Measurements from ENCODE around the gene FYCO1.

The FYCO1 gene

DNA sequence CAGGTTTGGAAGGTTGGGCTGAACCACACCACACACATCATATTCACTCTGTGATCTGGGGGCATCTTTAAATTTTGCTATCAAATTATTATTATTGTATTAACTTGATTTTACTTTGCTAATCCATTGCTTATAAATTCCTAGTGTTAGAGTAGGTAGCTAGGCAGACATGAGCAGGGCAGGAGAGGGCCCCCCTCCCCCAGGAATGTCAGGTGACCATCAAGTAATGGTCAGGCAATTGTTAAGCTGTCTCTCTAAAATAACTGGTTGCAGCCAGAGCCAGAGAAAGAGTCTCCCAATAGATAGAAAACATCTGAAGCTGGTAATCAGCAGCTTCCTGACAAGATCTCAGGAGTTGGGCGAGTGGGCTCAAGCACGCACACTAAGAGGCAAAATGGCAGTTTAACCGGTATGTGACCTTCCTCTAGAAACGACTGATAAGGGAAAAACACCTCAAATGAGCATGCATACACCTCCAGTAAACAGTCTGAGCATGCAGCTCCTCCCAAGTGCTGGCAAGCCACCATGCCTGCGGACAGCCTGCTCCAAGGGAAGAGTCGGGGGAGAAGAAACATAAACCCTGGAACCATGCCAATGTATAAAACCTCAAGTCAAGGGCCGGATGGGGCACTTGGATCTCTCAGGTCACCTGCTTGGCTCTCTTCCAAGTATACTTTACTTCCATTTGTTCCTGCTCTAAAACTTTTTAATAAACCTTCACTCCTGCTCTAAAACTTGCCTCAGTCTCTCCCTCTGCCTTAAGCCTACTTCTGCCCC lies 55.4 kb downstream of the FYCO1 start:
- no peak for DNase-seq

DNA sequence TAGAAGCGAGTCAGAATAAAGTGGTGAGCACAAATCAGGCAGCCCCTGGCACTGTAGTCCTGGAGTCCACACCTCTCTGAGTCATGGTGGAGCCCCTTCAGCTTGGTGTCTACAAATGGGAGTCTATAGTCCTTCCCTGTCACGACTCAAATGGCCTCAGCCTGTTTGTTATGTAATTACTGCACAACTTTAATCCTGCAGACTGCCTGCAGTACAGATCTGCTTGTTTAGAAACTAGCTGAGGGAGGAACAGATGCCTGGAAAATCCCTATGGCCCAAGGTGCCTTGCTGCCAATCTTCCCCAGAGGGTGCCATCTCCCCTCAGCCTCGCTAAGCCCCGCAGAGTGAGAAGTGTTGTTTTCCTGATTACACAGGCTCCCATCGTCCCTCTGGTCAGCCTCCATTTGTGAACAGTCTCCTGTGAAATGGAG lies 56.3 kb downstream of the FYCO1 start:
- no peak for DNase-seq

DNA sequence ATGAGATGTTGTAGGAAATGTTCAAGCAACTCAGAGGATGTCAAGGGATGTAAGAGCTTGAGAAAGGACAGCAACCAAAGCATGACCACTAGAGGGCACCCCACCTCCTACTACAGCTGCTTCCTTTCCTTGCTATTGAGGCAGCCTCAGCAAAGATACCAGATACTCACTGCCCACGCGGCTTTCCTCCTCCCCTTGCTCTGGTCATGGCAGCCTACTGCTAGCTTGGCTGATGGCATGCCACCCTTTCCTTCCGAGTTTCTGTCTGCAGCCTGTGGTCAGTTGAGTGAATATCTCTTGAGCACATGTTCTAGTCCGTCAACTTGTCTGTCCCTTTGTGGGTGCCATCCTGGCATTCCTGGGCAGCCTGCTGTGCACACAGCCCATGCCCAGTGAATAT lies 56.8 kb downstream of the FYCO1 start:
- DNase-seq, result peak; percentile 38 to 83

DNA sequence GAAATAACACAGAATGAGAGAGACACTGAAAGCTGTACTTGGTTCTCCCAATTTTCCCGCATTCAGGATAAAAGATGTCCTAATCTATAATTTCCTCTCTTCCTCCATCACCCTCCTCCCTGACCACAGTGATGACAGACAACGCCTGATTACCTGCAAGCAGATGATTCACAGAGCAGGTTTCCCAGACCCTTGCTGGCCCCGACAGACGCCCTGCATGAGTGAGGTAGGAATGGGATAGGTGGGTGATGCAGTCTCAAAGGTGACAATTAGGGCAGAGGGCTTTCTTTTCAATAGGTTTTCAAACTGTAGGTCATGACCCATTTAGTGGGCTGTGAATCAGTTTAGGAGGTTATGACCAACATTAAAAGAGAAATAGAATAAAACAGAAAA lies 57.6 kb downstream of the FYCO1 start:
- DNase-seq, result no peak

DNA sequence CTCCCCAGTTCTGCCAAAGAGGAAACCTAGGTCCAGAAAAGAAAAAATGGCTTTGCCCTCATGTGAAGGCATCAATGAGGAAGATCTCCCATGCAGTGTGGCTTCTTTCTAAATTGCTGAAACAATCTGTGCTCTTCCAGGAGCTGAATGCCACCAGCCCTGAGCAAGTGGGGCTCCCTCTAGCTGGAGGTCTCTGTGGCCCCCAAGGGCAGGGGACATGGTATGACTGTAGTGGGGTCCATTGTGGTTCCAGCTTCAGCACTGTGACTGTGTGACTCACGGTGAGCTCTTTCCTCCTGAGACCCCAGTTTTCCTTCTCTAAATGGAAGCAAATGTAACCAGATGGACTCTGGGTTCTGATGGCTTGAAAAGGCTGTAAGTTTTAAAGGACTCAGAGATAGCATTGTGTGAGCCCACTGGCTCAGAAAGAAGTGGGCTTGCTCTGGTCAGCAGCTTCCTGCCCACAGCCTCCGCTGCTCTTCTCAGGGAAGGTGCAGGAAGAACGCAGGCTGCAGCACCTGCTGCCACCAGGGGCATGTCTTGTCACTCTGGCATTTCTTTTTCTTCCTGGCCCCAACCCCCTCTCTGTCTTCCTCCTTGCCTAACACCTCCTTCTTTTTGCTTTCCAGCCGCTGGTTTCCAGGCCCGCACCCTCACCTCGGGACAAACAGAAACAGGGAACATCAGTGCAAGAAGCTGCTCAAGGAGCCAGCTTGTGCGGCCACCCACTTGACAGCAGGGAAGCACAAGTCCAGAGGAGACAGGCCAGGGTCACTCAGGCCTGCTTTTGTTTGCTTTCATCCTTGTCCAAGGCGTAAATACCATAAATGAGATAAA lies 58.2 kb downstream of the FYCO1 start:
- DNase-seq, result no peak

DNA sequence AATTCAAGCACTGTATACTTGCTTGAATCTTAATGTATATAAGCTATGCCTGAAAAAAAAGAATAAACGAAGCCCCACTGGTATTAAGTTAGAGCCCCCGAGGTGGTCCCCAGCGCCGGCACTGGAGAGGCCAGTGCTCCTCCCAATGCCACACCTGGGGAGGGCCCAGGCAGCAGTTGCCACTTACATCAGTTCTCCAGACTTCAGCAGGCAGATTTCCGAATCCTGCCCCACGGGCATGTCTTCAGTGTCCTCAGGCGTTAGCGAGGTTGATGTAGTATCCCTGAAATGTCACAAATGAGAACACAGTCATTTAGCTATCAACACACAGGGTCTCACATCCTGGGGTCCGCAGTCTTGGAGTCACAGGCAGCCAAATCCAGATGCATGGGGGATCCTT lies 59.4 kb downstream of the FYCO1 start:
- DNase-seq, result no peak

DNA sequence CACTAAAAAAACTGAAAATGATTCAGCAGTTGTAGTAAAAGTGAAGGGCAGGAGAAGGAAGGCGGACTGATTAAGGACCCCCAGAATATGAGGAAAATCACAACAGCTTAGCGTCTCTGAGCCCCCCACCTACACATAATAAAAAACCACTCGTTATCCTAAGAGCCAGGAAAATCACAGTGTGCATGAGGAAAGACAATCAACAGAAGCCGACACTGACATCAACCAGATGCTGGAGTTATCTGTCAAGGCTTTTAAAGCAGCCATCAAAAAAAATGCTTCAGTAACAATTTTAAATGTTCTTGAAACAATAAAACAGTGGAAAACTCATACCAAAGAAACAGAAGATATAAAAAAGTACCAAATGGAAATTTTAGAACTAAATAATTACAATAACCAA lies 62.0 kb downstream of the FYCO1 start:
- DNase-seq, result no peak

DNA sequence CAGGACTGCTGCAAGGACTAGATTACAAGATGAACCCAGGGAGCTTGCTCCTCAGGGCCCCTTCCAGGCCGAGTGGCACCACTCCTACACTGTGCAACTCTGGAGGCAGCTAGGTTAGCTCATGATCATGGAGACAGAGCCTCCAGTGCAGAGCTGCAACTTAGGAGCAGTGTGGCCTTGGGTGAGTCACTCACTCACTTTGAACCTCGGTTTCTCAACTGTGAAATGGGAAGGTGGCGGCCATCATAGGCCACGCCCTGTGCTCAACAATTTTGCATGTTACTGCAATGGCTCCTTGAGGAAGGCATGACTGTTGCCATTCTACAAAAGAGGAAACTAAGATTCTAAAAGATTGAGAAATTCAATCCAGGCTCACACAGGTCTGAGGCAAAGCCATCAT lies 63.5 kb downstream of the FYCO1 start:
- DNase-seq, result no peak

DNA sequence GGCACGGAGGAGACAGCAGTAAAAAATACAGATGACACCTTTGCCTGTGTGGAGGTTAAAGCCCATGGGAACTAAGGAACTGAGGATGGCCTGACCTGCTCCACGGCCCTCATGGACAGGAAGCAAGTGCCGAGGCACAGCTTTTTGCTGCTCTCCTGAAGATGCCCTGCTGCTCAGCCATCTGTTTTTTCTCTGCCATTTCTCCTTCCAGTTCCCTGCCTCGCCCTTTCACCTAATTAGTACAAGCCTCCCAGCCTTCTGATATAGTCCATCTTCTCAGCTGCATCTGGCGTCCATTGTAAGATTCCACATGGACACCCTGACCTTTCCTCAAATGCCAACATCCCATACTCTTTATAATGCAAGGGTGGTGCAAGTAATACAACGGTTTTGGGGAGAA lies 64.1 kb downstream of the FYCO1 start:
- no peak for DNase-seq

DNA sequence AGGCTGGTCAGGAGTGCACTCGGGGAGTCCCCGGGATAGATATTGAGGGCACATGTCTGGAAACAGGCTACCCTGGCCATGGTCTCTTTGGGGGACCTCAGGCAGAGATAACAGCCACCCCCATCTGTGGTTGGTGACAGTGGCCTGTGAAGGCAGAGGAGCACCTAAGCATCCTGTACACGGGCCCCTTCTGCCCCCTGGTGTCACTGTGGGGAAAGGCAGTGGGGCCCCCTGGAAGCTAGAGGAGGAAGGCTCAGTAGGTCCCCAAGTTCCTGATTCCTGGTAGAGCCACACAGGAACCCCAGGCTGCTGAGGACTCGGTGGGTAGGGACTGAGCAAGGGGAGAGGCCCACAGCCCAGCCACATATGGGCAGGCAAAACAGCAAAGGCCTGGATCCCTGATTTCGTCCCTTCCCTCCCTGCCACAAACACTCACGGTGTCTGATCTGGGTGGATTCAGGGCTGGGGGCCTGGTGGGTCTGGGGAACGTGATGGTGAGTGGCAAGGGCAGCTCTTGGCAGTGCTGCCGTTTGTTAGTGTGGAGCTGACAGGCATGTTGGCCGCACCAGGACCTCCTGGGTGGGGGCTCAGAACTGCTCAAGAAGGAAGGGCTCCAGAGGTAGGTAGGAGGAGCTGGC lies 66.5 kb downstream of the FYCO1 start:
- peak in 1 of 2 donors; percentile 51 for DNase-seq

DNA sequence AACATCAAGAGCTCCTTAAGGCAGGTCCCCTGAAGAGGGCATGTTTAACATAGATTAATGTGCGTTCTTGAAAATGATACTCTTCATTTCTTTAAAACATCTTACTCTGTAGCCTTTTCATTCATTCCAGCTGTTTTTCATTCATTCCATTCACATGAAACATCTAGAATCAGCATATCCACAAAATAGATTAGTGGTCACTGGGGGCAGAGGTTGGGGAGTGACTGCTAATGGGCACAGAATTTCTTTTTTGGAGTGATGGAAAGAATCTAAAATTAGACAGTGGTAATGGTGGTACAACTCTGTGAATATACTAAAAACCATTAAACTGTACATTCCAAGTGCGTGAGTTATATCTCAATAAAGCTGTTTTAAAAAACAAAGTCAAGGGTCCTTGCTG lies 67.7 kb downstream of the FYCO1 start:
- DNase-seq, result no peak

DNA sequence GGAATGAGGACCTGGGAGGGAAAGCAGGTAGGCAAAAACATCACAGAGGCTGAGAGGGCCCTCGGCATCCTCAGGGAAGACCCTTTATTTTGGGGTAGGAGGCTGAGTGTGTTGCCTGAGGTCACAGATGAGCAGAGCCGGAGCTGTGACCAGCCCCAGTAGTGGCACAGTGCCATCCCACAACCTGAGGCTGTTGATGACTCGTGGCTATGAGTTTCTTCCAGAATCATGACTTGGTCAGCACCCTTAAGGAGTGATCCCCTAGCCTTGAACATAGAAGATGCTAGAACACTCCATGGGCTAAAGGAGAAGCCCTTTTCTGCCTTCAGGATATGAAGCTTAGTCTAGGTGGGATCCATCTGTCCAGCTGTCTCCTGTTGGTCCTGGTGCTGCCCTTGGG lies 71.9 kb downstream of the FYCO1 start:
- no peak for DNase-seq

DNA sequence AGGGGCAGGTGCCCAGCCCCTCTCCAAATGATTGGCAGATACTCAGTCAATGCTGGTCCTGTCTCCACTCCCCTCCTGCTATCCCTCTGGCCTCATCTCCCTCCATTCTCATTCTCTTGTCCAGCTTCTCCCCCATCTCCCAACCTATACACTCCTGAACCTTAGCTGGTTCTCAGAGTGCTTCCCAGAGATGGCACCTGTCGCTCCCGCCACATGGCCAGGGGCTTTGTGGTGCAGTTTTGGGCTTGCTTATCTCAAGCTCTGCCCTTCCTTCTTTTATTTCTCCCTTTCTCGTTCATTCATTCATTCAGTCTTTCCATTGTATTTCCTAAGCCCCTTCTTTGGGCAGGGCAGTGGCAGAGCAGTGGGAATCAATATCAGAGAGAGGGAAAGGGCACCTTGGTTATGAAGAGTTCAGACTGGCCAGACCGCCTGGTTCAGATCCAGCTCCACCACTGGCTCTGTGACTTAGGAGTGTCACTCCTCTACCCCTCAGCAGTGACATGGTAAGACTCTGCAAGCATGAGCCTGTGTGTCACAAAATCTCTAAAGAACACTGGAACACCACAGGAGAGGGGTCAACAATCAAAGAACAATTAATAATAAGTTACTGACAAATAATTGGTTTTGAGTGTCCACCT lies 72.6 kb downstream of the FYCO1 start:
- DNase-seq, result no peak

DNA sequence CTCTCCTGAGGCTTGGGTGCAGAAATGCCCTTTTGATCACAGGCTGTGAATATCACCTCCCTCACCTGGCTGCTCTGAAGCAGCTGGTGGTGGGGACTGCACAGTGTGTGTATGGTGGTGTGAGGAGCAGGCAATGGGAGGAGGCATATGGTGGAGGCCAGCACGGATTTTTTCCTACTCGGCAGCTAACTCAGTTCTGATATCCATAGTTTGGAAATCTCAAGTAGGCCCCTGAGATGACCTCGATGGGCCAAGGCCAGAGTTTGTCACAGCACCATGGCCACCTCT lies 73.6 kb downstream of the FYCO1 start:
- no peak for DNase-seq

DNA sequence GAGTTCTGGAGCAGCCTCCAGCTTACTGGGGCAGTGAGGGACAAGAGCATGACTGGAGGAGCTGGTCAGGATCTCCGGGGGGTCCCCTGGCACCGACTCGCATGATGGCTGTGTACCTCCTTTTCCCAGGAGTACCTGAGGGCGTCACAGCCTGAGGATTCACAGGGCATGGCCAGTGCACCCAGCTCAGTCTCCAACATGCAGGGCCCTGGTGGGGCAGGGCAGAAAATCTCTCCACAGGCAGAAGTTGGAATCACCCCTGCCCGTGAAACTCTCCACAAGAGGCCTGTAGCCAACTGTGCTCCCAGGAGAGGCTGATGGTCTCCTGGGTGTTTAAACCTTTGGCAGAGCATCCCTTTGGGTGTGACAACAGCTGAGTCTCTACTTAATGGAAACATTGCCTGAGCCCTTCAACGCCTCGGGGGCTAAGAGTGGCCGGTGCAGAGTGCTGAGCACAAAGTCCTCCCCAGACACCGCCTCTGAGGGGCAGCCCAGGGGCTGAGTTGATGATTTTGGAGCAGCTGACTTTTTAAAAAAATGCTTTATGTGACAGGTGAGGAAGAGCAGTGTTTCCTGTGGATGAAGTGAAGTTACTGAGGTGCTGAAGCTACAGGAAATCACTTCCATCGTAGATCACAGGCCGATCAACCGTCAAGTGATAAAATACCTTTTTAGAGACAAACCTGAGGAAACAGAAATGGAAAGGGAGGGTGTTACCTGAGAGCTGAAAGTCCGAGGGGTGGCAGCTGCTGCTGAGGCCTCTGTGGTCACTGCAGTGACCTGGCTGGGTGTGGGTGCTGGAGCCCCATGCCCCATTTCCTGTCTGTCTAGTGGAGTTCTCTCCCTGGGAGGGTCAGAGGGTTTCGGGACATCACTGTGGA lies 74.2 kb downstream of the FYCO1 start:
- DNase-seq, result no peak

DNA sequence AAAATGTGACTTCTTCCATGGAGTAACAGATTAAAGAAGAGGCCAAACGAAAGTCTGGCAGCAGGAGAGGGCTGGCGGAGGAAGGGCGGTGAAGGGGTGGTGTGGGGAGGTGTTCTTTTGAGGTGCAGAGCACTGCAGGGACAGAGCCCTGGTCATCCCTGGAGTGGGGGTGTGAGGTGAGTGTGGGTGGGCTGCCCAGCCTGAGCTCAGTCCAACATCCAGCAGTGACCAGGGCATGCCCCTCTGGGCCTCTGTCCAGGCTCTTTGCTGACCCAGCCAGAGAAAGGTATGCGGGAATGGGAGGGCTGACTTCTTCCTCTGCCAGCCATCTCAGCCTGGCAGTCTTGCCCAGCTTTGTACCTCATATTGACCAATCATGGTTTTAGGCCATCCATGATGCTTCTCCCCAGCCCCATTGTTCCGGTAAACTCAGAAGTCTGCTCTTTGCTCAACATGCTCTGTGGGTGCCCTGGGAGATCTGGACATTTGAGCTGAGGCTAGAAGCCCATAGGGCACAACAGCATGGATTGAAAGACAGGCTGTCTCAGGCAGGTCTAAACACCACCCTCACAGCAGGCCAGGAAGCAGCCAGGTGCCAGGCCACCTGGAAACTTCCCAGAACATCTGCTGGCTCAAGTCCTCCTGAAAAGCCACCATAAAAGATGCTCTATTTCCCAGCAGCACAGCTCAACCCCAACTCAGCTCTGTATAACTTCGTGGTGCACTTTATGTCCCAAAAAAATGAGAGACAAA lies 78.3 kb downstream of the FYCO1 start:
- DNase-seq, result no peak

DNA sequence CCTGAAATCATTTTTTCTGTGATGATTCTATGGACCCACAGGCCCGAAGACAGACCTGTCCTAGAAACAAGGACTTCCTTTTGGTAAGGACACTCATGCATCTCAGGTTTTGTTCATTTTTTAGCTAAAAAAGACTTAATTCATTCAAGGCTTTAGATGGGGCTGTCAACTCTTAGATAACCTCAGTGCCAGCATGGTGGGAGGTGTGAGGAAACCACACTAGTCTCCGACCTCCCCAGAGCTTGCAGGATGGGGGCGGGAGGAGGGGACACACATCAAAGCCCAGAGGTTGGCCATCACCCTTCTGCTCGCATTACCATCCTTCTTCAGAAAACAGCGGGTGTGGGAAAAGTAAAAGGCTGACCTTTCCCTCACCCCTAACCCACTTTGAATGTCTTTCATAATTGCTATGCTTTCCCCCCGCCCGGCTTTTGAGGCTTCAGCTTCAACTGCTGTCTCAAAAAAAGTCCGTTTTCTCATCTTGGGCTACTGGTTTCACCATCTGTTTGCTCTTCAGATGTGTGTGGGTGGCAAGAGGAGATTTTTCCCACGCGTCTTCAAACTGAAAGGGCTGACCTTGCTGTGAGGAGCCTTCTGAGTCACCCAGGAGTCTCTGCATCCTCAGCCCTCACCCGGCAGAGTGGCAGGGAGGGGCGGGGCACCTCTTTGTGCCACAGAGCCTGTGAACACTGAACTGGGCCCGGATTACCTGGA lies 79.9 kb downstream of the FYCO1 start:
- no peak for DNase-seq

DNA sequence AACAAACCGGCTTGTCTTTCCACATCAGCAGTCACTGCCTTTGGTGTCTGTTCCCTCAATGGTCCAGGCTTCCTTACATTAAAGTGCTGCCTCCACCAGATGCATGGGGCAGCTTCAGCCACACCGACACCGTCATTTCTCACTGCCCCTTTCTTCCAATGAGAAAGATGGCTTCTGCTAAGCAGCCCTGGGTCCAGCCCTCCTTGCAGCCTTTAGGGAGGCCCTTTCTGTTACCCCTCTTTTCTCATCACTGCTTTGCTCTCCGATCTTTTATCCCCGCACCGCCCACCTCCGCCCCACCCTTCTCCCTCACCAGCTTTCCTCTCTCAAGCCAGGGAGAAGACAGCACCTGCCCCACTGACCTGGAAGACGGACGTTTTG lies 80.6 kb downstream of the FYCO1 start:
- DNase-seq, result no peak

DNA sequence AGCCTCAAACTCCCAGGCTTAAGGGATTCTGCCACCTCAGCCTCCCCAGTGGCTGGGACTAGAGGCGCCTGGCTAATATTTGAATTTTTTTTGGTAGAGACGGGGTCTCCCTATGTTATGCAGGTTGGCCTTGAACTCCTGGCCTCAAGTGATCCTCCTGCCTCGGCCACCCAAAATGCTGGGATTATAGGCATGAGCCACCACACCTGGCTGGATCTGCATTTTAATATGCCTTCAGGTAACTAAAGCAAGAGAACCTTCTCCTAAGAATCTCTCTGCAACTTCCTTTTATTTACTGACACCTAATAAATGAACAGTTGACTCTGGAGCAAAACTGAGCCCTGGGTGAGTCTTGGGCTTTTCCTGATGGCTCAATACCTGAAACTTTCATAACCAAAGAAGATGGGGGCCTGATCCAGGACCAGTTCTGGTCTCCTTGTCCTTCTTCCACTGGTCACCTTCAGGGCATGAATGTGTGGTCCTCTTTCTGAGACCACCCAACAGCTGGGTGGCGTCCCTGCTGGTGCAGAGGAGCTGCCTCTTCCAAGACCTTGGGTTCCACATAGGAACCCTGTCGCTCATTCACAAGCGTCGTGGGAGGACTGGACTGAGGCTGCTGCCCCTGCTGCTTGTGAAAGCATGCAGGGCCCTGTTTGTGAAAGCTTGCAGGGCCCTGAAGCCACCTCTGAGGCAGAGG lies 81.1 kb downstream of the FYCO1 start:
- no peak for DNase-seq

DNA sequence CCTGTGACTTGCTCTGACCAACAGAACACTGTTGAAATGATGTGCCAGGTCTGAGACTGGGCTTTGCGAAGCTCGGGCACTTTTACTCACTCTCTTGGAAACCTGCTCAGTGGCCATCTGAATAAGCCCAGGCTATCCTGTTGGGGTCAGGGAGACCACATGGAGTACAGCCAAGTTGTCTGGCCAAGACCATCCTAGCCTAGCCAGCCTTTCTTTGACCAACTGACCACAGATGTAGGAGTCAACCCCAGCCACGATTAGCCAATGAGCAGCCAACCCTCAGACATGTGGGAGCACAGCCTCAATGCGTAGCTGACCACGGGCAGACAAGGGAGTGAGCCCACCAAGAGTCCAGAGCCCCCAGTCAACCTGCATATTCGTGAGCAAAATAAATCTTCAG lies 83.2 kb downstream of the FYCO1 start:
- no peak for DNase-seq
